GM21390 (cell line): ENCODE results near the gene BTBD18.

ENCODE experiments used
- ATAC-seq: cut with Tn5 transposase; IDR thresholded peaks from one replicate; pipeline ENCODE4 v1.9.1; 2021; ENCODE audit not compliant: unreplicated experiment

Gene BTBD18

DNA sequence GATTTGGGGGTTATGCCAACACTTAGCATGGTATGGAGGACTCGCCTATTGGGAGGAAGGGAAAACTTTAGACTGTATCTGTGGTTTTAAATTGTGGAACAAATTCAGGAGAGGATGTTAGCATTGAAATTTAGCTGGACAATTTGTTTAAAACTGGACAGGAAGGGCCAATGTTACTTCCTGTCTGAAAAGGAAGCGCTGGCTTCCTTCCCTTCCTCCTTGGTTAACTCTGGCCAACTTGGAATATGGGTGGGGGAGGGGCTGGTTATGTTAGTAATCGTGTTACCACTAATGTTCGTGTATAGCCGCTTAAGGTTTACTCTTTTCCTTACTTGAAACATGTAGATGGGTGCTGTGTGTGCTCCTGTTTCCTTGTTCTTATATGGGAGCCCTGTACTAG lies 23.9 kb upstream of the BTBD18 start:
- ATAC-seq = no peak

DNA sequence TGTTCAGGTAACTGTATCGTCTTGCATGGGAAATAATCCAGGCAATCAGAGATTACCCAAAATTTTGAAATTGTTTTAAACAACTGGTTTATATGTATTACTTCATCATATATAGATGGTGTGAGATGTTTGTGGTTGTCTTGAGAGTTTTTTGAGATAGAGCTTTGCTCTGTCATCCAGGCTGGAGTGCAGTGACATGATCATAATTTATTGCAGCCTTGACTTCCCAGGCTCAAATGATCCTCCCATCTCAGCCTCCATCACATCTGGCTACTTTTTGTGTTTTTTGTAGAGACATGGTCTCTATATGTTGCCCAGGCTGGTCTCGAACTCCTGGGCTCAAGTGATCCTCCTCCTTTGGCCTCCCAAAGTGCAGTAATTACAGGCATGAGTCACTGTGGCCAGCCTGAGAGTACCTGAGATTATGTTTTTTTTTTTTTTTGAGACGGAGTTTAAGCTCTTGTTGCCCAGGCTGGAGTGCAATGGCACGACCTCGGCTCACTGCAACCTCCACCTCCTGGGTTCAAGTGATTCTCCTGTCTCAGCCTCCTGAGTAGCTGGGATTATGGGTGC lies 21.5 kb upstream of the BTBD18 start:
- ATAC-seq = no peak

DNA sequence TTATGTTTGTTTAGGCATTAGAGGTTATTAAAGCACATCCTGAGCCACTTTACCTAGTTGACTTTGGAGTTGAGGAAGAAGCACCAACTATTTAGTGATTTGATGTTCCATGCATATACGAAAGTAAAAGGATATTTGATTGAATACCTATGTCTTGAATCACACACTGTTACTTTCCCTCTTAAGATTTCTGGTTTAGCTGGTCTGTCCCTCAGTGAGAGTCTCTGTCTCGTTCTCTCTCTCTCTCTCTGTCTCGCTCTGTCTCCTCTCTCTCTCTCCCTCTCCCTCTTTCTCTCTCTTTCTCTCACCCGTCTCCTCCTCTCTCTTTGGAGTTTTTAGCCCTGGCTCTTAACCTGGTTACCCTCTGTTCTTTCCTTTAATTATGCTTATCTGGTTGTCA lies 20.9 kb upstream of the BTBD18 start:
- no peak for ATAC-seq

DNA sequence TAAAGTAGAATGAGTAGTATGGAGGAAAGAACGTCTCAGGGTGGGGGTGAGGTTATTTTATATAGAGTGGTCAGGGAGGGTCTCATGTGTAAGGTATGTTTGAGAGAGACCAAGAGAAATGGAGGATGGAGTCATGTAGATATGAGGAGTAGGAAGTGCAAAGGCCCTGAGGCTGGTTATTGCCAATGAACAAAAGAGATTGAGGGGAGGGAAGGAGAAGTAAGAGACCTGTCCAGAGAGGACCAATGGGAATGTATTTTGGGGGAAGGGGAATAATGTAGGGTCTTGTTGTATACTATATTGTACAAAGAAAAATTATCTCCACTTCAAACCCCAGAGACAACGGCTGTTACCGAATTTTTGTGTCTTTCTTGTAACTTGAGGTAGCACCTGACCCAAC lies 19.7 kb upstream of the BTBD18 start:
- no peak for ATAC-seq

DNA sequence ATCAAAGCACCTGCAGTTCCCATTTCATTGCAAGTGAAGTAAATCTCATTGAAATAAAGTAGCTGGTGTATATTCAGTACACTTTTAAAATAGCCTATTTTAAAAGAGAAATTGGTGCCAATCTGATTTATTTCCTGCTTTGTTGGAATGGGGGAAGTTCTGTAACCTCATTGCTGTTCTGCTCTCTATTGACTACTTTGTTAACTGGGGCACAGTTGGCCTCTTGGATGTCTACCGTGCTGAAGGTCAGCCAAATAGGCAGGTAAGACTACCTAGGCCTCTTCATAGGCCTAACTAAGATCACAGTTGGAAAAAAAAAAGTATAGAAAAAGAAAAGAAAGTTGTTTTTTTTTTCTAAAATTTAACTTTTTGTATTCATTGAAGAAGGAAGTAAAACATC lies 19.2 kb upstream of the BTBD18 start:
- ATAC-seq = no peak

DNA sequence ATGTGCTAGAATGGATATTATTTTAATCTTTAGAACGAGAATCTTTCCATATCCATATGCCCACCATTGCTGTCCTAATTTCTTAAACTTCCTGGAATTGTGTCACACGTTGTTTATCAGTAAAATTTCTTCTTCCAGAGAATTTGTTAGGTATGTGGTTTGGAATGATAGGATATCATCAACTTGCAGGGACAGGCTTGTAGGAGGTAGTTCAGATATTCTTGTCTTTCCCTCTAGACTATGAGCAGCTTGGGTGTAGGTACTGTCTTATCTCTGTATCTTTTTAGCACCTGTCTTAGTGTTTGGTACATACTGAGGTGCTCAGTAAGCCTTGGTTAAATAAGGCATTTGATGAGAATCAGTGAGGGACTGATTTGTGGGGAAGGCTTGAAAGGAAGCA lies 13.4 kb upstream of the BTBD18 start:
- ATAC-seq = no peak

DNA sequence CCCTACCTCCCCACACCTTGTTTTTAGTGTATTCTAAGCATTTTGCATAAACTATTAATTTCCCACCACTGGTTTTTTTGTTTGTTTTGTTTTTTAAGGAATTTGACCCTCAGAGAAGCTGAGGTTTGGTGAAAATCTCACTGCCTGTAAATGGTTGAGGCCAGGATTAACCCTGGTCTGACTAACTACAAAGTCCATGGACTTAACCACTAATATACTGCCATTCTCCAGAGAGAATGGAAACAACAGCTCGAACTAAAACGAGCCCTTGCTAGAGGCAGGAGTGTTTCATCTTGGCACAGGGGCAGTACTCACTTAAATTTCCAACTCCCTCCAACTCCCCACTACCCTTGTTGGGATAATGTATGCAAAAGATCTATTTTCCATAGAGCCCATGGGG lies 12.9 kb upstream of the BTBD18 start:
- no peak for ATAC-seq

DNA sequence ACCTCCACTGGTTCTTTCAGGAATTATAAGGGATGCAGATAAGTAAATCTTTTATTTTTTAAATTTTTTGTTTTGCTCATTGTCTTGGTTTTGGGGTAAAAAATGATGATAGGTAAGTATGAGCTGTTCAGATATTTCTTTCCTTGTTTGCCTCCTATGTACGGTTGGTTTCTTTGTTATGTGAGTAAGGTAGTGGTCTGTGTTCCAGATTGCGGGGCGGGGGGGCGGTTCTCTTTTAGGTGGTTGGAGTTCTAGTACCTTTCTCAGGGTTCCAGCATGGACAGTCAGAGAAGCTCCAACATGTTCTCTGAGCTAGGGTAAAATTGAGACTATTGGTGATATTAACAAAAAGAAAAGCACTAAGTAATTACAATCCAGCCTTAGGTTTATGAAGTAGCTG lies 12.4 kb upstream of the BTBD18 start:
- ATAC-seq = no peak

DNA sequence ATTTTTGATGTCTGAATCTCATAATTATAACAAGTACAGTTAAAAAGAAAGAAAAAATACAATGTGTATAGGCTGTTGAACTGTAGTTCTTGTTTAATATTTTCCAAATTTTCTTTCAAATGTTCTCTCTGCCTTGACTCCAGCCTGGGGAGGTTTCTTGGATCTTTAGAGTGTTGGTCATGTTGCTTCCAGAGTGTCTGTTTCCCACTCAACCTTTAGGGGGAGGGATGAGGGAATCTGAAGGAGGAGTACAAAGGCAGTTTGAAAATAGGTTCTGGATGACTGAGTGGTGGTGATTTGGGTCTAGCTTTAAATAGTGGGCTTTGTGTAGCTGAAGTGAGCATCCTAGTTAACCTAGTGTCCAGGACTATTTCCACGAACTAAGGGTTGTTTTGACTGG lies 11.9 kb upstream of the BTBD18 start:
- ATAC-seq = no peak

DNA sequence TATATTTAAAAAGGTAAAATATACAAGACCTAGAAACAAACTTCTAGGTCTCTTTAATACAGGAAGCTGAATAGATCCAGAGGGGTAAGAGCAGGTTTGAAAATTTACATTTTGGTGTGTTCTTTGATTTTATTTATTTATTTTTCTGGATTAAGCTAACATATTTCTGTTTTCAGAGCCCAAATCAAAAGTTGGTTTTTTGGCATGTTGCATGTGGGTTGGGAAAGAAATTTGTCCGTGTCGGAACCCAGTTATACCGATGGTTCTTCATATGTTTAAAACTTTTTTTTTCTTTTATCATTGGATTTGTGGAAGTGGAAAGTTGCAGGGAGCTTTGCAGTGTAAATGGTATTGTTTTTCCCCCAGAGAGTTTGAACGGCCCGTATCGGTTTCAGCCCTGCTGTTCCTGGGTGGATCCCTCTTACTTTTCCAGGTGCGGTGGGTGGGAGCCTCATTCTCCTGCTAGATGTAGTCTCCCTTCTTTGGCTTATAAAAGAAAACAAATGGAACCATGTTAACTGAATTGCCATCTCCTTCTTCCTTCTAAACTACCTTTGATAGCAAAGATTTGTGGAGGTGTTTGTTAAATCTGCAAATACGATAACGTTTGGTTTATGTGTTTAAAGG lies 10.7 kb upstream of the BTBD18 start:
- no peak for ATAC-seq

DNA sequence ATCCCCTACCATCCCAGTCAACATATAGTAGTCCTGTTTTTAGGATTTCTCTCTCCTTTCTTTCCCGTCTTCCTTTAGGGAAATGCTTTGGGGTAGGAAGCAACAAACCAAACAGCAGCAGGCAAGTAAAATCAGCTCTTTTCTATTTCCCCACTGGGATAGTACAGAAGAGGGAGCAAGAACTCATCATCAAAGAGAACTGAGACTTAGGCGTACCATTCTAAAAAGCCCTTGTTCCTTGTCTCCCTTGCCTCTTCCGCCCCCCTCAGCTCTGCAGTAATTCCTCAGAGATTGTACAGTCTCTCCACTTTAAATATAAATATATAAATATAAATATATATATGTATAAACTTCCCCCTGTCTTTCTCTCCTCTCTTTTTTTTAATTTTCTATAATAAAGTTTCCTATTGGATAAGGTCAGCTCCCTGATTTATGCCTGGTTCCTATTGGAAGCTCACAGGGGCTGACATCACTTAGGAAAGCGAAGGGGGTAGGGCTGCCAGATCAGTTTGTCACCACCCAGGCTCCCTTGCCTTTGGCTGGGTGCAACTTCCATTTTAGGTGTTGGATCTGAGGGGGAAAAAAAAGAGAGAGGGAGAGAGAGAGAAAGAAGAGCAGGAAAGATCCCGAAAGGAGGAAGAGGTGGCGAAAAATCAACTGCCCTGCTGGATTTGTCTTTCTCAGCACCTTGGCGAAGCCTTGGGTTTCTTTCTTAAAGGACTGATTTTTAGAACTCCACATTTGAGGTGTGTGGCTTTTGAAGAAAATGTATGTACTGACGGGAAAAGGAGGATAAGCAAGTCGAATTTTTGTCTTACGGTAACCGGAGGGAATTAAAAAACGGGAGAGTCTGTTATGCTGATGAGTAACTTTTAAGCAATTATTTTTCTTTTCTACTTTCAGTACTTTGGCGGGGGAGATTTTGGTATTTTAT lies 9.9 kb upstream of the BTBD18 start, which contains the start of gene CTNND1:
Gene CTNND1 (plus strand): TSS at position 502 of the 934 bp plus-strand sequence. CDS start 29,677 bp downstream, outside the sequence.
- peak; percentile 93 for ATAC-seq

DNA sequence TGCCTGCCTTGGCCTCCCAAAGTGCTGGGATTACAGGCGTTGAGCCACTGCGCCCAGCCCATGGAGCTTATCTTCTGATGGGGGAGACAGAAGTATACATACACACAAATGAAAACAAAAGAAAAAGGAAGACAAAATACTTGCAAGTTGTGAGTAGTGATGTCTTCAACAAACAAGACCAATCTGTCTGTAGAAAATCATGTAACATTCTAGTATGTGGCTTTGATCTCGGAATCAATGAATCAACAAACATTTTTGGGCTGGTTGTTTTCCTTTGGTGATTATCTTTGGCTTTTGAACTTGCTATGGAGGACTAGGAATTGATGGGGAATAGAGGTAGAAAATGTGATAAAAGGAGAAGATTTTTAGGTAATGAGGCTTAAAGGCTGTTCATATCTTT lies 6.6 kb upstream of the BTBD18 start:
- ATAC-seq = no peak

DNA sequence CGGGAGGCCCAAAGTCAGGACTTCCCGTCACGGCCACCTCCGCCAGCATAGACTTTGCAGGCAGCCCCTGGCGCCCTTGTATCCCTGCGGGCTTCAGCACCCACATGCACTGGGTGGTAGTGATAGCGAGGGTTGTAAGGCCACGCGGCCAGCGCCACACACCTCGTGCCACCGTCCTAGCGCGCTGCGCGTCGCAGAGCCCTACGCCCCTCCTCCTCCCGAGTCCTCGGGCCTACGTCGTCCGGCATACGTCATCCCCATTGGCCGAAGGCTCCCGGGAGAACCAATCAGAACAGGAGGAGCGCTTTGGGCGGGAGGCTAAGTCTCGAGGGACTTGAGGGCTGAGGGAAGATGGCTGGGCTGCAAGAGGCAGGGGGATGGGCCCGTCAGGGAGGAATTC lies 1.3 kb upstream of the BTBD18 start:
- ATAC-seq = no peak

DNA sequence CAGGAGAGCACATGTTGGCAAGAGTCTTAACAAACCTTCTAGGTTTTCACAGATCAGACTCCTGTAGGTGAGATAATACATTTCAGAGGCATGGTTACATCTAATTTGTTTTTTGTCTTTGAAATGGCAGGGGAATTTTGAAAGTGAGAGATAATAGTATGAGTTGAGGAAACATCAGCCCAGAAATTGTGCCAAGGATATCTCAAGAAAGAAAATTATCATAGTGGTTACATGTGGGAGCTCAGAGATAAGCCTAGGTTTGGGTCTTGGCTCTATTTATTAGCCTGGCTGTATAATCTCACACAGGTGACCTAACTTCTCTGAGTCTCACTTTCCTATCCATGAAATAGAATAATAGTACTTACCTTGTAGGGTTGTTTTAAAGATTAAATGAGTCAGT lies 443 bp downstream of the BTBD18 start:
- ATAC-seq = no peak

DNA sequence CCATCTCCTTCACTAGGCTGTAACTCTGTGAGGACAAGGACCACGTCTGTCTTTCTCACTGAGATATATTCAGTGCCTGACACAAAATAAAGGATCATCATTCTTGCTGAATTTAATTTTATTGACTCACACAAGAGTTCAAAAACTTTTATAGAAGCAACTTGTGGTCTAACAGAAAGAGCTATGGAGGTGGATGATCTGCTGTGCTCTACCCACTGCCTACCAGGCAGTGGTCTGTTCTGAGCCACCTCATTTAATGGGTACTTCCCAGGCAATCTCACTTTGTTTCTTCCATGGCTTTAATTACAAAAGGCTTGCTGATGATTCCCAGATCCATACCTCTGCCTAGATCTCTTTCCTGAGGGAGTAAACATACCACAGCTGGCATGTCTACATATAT lies 4.7 kb downstream of the BTBD18 start:
- ATAC-seq = no peak

DNA sequence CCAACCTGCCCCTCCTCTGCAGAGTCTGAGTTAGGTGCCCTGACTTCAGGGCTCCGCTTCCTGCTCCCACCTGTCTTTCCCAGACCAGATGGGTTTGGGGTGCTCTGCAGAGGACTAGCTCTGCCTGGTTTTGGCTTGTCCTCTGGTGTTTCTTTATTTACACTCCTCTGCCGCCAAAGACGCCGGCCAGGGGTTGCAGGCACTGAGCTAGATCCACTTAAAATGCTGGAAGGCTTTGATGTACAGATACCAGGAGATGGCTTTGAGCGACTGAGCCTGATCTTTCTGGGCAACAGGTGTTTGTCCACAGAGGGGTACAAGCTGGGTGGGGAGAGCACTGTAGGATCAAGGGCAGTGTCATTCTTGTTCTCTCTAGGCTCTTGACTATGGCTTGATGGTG lies 6.4 kb downstream of the BTBD18 start:
- ATAC-seq = no peak

DNA sequence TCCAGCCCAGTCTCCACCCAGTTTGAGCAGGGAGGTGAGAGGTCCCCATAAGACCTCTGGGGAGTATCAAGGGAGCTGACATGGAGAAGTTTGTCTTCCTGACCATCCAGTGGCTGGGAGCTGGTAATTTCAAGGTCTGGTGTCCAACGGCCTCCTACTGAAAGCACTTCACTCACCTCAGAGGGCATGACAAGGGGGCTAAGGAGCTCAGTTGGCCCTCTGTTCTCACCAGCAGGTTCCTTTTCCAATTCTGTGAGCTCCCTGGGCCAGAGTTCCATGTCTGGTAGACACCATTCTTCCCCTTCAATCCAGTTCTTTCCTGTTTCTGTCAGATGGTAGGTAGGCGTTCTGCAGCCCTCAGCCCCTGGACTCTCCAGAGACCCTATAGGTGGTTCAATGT lies 7.3 kb downstream of the BTBD18 start:
- ATAC-seq = no peak

DNA sequence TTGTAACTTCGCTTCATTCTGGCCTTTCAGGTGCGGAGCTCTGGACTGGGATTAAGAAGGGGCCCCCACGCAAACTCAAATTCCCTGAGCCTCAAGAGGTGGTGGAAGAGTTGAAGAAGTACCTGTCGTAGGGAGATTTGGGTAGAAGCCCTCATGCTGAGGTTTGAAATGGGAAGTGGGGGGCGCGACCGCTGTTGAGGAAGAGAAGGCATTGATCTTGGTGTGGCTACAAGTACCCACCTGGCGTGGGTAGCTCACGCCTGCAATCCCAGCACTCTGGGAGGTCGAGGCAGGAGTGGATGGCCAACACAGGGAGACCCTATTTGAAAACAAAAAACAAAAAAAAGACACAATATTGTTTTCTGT lies 9.5 kb downstream of the BTBD18 start:
- ATAC-seq = no peak

DNA sequence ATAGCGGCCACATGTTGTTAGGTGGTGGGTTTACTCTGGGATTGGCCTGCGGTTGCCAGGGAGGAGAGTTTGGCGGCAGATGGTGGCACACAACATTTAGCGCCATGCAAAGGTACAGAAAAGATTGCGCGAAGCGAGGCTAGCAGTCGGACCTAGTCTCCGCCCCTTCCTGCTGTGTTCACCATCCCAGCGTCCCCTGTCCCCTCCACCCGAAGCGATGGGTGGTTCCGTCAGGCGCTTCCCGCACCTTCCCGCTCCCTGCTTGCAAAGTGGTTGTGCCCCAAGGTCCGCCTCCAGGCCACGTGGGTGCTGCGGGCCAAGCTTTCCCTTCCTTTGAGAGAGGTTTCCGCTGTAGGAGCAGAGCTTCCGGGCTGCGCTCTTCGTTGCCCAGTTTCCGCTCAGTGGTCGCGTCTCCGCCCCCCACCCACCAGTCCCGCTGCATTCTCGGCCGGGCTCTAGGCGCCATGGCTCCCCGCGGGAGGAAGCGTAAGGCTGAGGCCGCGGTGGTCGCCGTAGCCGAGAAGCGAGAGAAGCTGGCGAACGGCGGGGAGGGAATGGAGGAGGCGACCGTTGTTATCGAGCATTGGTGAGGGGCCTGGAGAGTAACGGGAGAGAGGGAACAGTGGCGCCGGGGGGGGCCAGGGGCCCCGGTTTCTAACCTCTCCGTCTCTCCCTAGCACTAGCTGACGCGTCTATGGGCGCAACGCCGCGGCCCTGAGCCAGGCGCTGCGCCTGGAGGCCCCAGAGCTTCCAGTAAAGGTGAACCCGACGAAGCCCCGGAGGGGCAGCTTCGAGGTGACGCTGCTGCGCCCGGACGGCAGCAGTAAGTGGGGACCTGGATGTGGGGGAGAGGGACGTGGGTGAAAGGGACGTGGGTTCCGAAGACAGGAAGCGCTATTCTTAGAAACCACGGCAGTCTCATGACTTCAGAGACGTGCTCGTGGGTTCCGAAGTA lies 10.2 kb downstream of the BTBD18 start, which contains the start of gene SELENOH:
Gene SELENOH (plus strand): TSS at position 360 of the 955 bp plus-strand sequence. CDS start 105 bp downstream, at position 465.
- peak; percentile 88 for ATAC-seq

DNA sequence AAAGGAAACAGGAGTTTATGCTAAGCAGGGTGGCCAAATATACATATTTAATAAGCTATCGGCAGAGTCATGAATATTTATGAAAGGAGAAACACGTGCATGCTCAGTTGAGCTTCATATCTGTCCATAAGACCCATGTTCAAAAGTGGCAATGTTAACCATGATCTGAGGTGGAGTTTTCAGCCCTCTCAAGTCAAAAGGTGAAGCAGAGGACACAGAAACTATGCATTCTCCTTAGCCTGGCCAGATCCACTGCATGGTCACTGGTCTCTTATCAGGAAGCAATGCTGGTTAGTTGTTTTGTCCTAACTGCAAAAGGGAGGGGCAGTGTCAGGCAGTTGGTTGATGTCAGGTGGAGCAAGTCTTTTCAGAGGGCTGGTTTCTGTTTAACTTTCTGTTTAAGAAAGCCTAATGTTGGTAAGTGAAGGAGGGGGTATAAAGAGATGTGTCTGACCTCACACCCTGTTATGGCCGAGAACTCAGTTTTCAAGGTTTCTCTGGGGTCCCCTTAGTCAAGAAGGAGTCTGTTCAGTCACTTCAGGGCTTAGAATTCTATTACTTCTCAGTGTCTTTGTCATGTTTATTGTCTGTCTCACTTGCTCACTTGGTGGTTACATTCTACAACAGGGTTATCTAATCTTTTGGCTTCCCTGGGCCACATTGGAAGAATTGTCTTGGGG lies 15.9 kb downstream of the BTBD18 start:
- no peak for ATAC-seq
